K562 (cell line): Measurements from ENCODE around the gene UTP25. TPM values are rescaled to one million over a fixed set of nuclear protein-coding genes. Genes with fewer than 3 reads are reported as not detected.

Experiments
- ATAC-seq: fragments of 200-7000 bp; cut with Tn5 transposase; 3 replicates; pipeline ENCODE4 v1.9.1; 2020; ENCODE audit warnings: moderate library complexity
- BruUV-seq: library from RNA; stranded (reverse); fragments of 400-500 nt; replicated peaks from 2 replicates; lab custom pipeline; 2021; lab: Mats Ljungman, UMichigan
- CTCF ChIA-PET: fragments of 300-600 bp; formaldehyde crosslinking; extraction: SDS; loops from one replicate; lab custom pipeline; 2021; ENCODE audit warnings: low intra/inter-chr PET ratio; lab: Yijun Ruan, JAX
- POLR2A ChIA-PET: fragments of 300-600, 350-650 bp; sonication (Branson Sonifier 250); formaldehyde crosslinking; extraction: SDS; loops from one replicate; lab custom pipeline; 2021; ENCODE audit warnings: antibody characterized with exemption, inconsistent platforms; lab: Yijun Ruan, JAX
- DNase-seq, 4 experiments: peaks; one replicate each; pipeline versions ENCODE4 v3.0.0 to v3.0.0-alpha.2; 2011 to 2018; ENCODE audit warnings: low spot score in 3 of 4, mixed read lengths in 3 of 4; ENCODE audit errors: extremely low read depth in 1 of 4
- FAIRE-seq: peaks from 2 replicates; lab custom pipeline; 2011; peaks lifted over from hg19 to GRCh38; lab: Jason Lieb, UNC
- H2AFZ ChIP-seq: 2 replicates; pipeline ENCODE4 v1.6.0; 2011; ENCODE audit warnings: low read depth, low read length, control low read depth, inconsistent platforms
- H3K27ac ChIP-seq: fragments of 200-600 bp; 3 replicates; pipeline ENCODE4 v1.8.0; 2011; ENCODE audit warnings: low read depth, mild to moderate bottlenecking, control low read depth, inconsistent platforms, low read length, moderate library complexity, mixed read lengths; ENCODE audit errors: extremely low read depth
- H3K27me3 ChIP-seq, 2 experiments: fragments of 300-600 bp in 1 of 2; 2 replicates in 1 of 2; 3 replicates in 1 of 2; pipeline versions ENCODE4 v1.6.0 to v1.8.0; 2011; ENCODE audit warnings: inconsistent platforms in 2 of 2, low read length in 2 of 2, mild to moderate bottlenecking in 1 of 2, mixed read lengths in 1 of 2, moderate library complexity in 1 of 2; ENCODE audit not compliant: control insufficient read depth in 2 of 2, insufficient read depth in 2 of 2
- H3K36me3 ChIP-seq: fragments of 300-600 bp; 3 replicates; pipeline ENCODE4 v1.8.0; 2011; ENCODE audit warnings: mild to moderate bottlenecking, low read length, inconsistent platforms; ENCODE audit not compliant: control insufficient read depth, insufficient read depth
- H3K4me1 ChIP-seq, 2 experiments: fragments of 200-600 bp in 1 of 2; replicated peaks in 1 of 2; 2 replicates in 1 of 2; 3 replicates in 1 of 2; pipeline versions ENCODE4 v1.5.1 to v1.8.0; 2011; ENCODE audit warnings: inconsistent platforms in 2 of 2, low read length in 2 of 2, mild to moderate bottlenecking in 1 of 2, mixed read lengths in 1 of 2, moderate library complexity in 1 of 2; ENCODE audit not compliant: control insufficient read depth in 2 of 2, insufficient read depth in 2 of 2
- H3K4me2 ChIP-seq: 2 replicates; pipeline ENCODE4 v1.6.1; 2011; ENCODE audit warnings: low read length, control low read depth, inconsistent platforms, mixed read lengths; ENCODE audit not compliant: insufficient read depth
- H3K4me3 ChIP-seq: fragments of 200-600 bp; sonication (generic), shearing (Covaris generic); 2 replicates; pipeline ENCODE4 v1.5.1; 2016; ENCODE audit warnings: control low read depth, inconsistent platforms
- H3K79me2 ChIP-seq: fragments of 200-600 bp; 3 replicates; pipeline ENCODE4 v1.8.0; 2011; ENCODE audit warnings: low read length, inconsistent platforms; ENCODE audit not compliant: control insufficient read depth, insufficient read depth
- H3K9ac ChIP-seq, 2 experiments: 2 replicates each; pipeline versions ENCODE4 v1.6.0 to v1.6.1; 2011; ENCODE audit warnings: low read depth in 2 of 2, low read length in 2 of 2, control low read depth in 1 of 2, inconsistent platforms in 1 of 2, mild to moderate bottlenecking in 1 of 2, mixed read lengths in 1 of 2; ENCODE audit not compliant: insufficient read depth in 1 of 2
- H3K9me1 ChIP-seq: one replicate; pipeline ENCODE4 v1.6.0; 2011; ENCODE audit warnings: inconsistent platforms, mild to moderate bottlenecking, low read length, moderate library complexity; ENCODE audit not compliant: control insufficient read depth, insufficient read depth
- H3K9me3 ChIP-seq: replicated peaks from 2 replicates; pipeline ENCODE4 v1.5.1; 2011; ENCODE audit warnings: low read depth, low read length, inconsistent platforms; ENCODE audit not compliant: control insufficient read depth, insufficient read depth
- H4K20me1 ChIP-seq: replicated peaks from 2 replicates; pipeline ENCODE4 v1.6.1; 2011; ENCODE audit warnings: low read length, inconsistent platforms, mixed read lengths; ENCODE audit not compliant: control insufficient read depth, insufficient read depth
- CTCF ChIP-seq, 3 experiments: IDR thresholded peaks in 2 of 3; conservative IDR thresholded peaks in 1 of 3; 2 replicates each; pipeline ENCODE4 v1.5.1; 2011 to 2012; ENCODE audit warnings: low read length in 3 of 3, mild to moderate bottlenecking in 3 of 3, control low read depth in 2 of 3, improper control_type of control experiment in 1 of 3, inconsistent platforms in 1 of 3, low read depth in 1 of 3, mixed read lengths in 1 of 3, moderate library complexity in 1 of 3; ENCODE audit not compliant: insufficient read depth in 2 of 3
- RERE ChIP-seq: sonication (generic); formaldehyde crosslinking; IDR thresholded peaks from 2 replicates; pipeline ENCODE4 v1.8.0; 2023; ENCODE audit warnings: missing genetic modification reagents, mild to moderate bottlenecking, borderline replicate concordance
- ZFP91 ChIP-seq: sonication (generic); formaldehyde crosslinking; IDR thresholded peaks from 2 replicates; pipeline ENCODE4 v1.8.0; 2022; ENCODE audit warnings: mild to moderate bottlenecking, missing genetic modification reagents
- WGBS: fragments of 100-300 bp; shearing (Covaris generic); methylation state at CpG from one replicate; pipeline ENCODE4 v1.1.6; 2016; ENCODE audit warnings: low coverage, mixed read lengths; ENCODE audit not compliant: insufficient coverage; ENCODE audit errors: missing lambda C conversion rate; 5-methylcytosine and 5-hydroxymethylcytosine counted together
- in situ Hi-C: fragments of 300-500 bp; cut with MboI; formaldehyde crosslinking; loops from 4 replicates; pipeline ENCODE4 v1.15.0; 2018; ENCODE audit warnings: inconsistent platforms, mixed read lengths
- intact Hi-C: fragments of 100-400 bp; cut with micrococcal nuclease; formaldehyde crosslinking; loops from 2 replicates; pipeline ENCODE4 v1.14.2; 2022
- polyA plus RNA-seq, 8 experiments: library from polyadenylated mRNA; depleted of rRNA in 4 of 8; stranded (reverse) in 5 of 8; unstranded in 3 of 8; fragments of >200 nt; fragmentation: Nextera tagmentation in 2 of 8; fragmentation: Illumina TruSeq in 1 of 8; extraction: Ambion mirVana in 2 of 8; extraction: Trizol in 1 of 8; gene quantifications; 2 replicates each; pipeline versions ENCODE4 v1.2.1 to v1.2.3, GENCODE V29; 2011 to 2014; ENCODE audit warnings: inconsistent platforms in 1 of 8, missing spikeins in 1 of 8
- total RNA-seq, 7 experiments: library from RNA; depleted of rRNA in 6 of 7; stranded (reverse); fragments of >200 nt in 6 of 7; fragmentation: Illumina TruSeq in 2 of 7; extraction: Trizol in 2 of 7; gene quantifications; 2 replicates each; pipeline versions ENCODE4 v1.2.1 to v1.2.3, GENCODE V29; 2011 to 2021; ENCODE audit warnings: low replicate concordance in 1 of 7
- TF ChIP-seq, protein P1 (sequence below): fragments of 450-650 bp; formaldehyde crosslinking; conservative IDR thresholded peaks from 2 replicates; pipeline ENCODE4 v1.4.0; 2022; ENCODE audit warnings: mild to moderate bottlenecking, missing genetic modification characterization

UTP25 gene
- total and polyA plus RNA-seq, 9 of the 15 experiments (the other 6 are each of a cell fraction or from before 2014, with no cell fraction given), result 5.7 to 17.6 (median 12.0) TPM

- POLR2A ChIA-PET, result interaction anchor here (0.7 kb wide), 1 partner anchor 18 kb away, joined by 5 read pairs; the partner anchor contains the start of gene C1orf74
- no peak overlapping the region for H3K4me2 ChIP-seq
- no peak for ATAC-seq
Measured at GRCh38 chr1:209802117-209802779, 25.5 kb upstream of the UTP25 start.

More at GRCh38 chr1:209802117-209802779, 25.5 kb upstream of the UTP25 start:
- TF ChIP-seq, protein P1, sequence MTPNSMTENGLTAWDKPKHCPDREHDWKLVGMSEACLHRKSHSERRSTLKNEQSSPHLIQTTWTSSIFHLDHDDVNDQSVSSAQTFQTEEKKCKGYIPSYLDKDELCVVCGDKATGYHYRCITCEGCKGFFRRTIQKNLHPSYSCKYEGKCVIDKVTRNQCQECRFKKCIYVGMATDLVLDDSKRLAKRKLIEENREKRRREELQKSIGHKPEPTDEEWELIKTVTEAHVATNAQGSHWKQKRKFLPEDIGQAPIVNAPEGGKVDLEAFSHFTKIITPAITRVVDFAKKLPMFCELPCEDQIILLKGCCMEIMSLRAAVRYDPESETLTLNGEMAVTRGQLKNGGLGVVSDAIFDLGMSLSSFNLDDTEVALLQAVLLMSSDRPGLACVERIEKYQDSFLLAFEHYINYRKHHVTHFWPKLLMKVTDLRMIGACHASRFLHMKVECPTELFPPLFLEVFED (CRISPR knock-in tag), result no peak
- no peak for TF ChIP-seq ZFP91 (CRISPR knock-in tag)
- TF ChIP-seq CTCF (IDR thresholded peaks at IDR 0.05 in 2 of 3, conservative IDR thresholded peaks at IDR 0.05 in 1 of 3; ENCODE audit: insufficient read depth in 2 of 3, low read depth in 1 of 3, low read length in 3 of 3), result no peak
- no peak for TF ChIP-seq RERE
- TF ChIP-seq, all 486 proteins: peak for 0
- WGBS, result 1% methylated on average over 4 of the region's 4 CpGs
- no peaks in the 10 kb centered on the region for H3K36me3 ChIP-seq
- H3K9ac ChIP-seq, result no peak overlapping the region
- no peak overlapping the region for H2AFZ ChIP-seq
- BruUV-seq, result no TSS peak
- no peak overlapping the region for H3K4me3 ChIP-seq
- H3K79me2 ChIP-seq, result no peaks in the 10 kb centered on the region
- DNase-seq, result no peak
- H3K27ac ChIP-seq, result no peak overlapping the region
- H4K20me1 ChIP-seq, result no peaks in the 10 kb centered on the region
- peaks cover 3% of the 10 kb centered on the region for H3K9me1 ChIP-seq
- H3K27me3 ChIP-seq, result peaks cover 19 to 27% of the 10 kb centered on the region in 2 experiments; a peak in 4 of 5 replicates
- no peak for FAIRE-seq
- peaks cover 8 to 15% of the 10 kb centered on the region in 2 experiments for H3K4me1 ChIP-seq
- intact Hi-C loops (no loop called here), in situ Hi-C loops (no loop called here)
- H3K9me3 ChIP-seq, result no peaks in the 10 kb centered on the region
- CTCF ChIA-PET, result no interaction called here
